Karpas-422 (cell line): ENCODE data around the gene RAX. TPM values are rescaled to one million over a fixed set of nuclear protein-coding genes. Genes with fewer than 3 reads are reported as not detected.

Experiments used
- DNase-seq: peaks from one replicate; pipeline ENCODE4 v3.0.0-alpha.2; 2015
- H2AFZ ChIP-seq: fragments of 200-600 bp; sonication (generic); 2 replicates; pipeline ENCODE4 v1.6.1; 2014; ENCODE audit warnings: antibody characterized with exemption, low read length, mixed read lengths
- H3K27ac ChIP-seq: fragments of 200-600 bp; sonication (generic); 2 replicates; pipeline ENCODE4 v1.5.1; 2014; ENCODE audit warnings: mild to moderate bottlenecking, low read length, moderate library complexity
- H3K27me3 ChIP-seq: fragments of 200-600 bp; sonication (generic); 2 replicates; pipeline ENCODE4 v1.6.1; 2014; ENCODE audit warnings: low read length, mixed read lengths
- H3K36me3 ChIP-seq: fragments of 200-600 bp; sonication (generic); 2 replicates; pipeline ENCODE4 v1.6.1; 2014; ENCODE audit warnings: low read length, mixed read lengths; ENCODE audit not compliant: insufficient read depth
- H3K4me1 ChIP-seq: fragments of 200-600 bp; sonication (generic); 2 replicates; pipeline ENCODE4 v1.6.1; 2014; ENCODE audit warnings: mild to moderate bottlenecking, low read length, mixed read lengths
- H3K4me2 ChIP-seq: fragments of 200-600 bp; sonication (generic); 2 replicates; pipeline ENCODE4 v1.6.1; 2014; ENCODE audit warnings: low read length, low read depth, mild to moderate bottlenecking; ENCODE audit not compliant: poor library complexity, severe bottlenecking
- H3K4me3 ChIP-seq: fragments of 200-600 bp; sonication (generic); 2 replicates; pipeline ENCODE4 v1.5.1; 2014; ENCODE audit warnings: mild to moderate bottlenecking, antibody characterized with exemption, low read length, mixed read lengths
- H3K79me2 ChIP-seq: fragments of 200-600 bp; sonication (generic); 2 replicates; pipeline ENCODE4 v1.6.1; 2014; ENCODE audit warnings: mild to moderate bottlenecking, low read length, mixed read lengths
- H3K9ac ChIP-seq: fragments of 200-600 bp; sonication (generic); 2 replicates; pipeline ENCODE4 v1.6.0; 2014; ENCODE audit warnings: low read length
- H3K9me2 ChIP-seq: fragments of 200-600 bp; sonication (generic), shearing (Covaris generic); replicated peaks from 2 replicates; pipeline ENCODE4 v1.6.0; 2014; ENCODE audit warnings: mild to moderate bottlenecking, low read length, moderate library complexity; ENCODE audit not compliant: insufficient read depth
- H3K9me3 ChIP-seq: fragments of 300-700, 200-600 bp; sonication (generic); 2 replicates; pipeline ENCODE4 v1.6.1; 2014; ENCODE audit warnings: low read length, mixed read lengths
- H4K20me1 ChIP-seq: fragments of 200-600 bp; sonication (generic); 2 replicates; pipeline ENCODE4 v1.6.1; 2014; ENCODE audit warnings: mild to moderate bottlenecking, antibody characterized with exemption, low read length, low read depth; ENCODE audit not compliant: insufficient read depth
- total RNA-seq: library from RNA; depleted of rRNA; stranded (reverse); fragments of >200 nt; shearing (Covaris generic); gene quantifications from 2 replicates; pipeline ENCODE4 v1.2.3, GENCODE V29; 2014; ENCODE audit warnings: low replicate concordance

Gene RAX
- total RNA-seq, 1 experiment from 2014 or later = not detected

DNA sequence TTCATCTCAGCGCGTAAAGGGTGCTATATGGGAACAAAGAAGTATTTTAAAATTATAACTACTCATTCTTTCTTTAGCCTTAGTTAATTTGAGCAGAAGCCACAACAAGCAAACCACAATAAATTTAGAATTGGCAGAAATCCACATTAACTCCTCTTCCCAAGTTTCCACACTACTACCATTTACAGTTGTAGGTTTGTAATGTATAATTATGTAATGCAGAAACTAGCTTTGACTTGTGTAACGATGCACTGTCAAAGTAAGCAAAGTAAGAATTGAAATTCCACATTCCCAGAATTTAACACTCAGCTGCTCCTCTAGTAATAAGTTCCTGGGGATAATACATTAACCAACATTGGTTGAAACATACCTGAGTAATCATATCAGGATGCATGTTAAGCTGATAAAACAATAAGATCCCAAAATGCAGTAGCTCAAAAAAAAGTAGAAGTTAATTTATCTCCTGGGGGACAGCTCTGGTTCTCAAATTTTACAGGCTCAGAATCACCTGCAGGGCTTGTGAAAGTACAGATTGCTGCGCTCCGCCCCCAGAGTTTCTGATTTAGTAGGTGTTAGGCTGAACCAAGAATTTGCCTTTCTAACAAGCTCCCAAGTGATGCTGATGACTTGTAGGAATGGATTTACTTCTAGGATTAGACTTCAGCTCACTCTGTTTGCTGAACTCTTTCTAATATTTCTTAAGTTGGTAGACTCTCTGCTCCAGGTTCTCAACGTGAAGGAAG is 43.4 kb downstream of the RAX start:
- no peak for DNase-seq
- H3K79me2 ChIP-seq = no peaks in the 10 kb centered on the region
- H2AFZ ChIP-seq = no peak overlapping the region
- no peaks in the 10 kb centered on the region for H3K36me3 ChIP-seq
- no peak overlapping the region for H3K4me2 ChIP-seq
- no peak overlapping the region for H3K27ac ChIP-seq
- H4K20me1 ChIP-seq = no peaks in the 10 kb centered on the region
- no peaks in the 10 kb centered on the region for H3K9me2 ChIP-seq
- H3K27me3 ChIP-seq = no peaks in the 10 kb centered on the region
- H3K9ac ChIP-seq = no peak overlapping the region
- H3K4me3 ChIP-seq = no peak overlapping the region
- no peaks in the 10 kb centered on the region for H3K9me3 ChIP-seq
- H3K4me1 ChIP-seq = no peaks in the 10 kb centered on the region

DNA sequence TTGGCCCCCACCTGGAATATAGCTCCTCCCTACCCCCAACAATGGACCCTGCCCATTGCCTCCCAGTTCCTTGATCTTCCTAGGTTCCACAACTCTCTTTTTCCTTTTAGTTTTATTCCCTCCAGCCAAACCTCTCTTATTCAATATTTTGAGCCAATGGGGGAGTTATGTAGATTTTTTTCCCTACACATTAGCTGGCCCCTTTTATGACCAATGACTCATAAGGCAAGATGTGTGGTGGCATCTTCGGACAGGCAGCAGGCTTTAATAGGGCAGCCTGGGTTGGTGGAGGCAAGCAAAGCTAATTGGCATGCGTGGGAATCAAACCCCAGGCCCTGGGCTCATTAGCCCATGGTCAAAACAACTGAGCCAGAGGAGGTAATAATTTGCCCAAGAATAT is 44.1 kb downstream of the RAX start:
- Histone ChIP-seq H2AFZ (no peak overlapping the region), H3K4me2 (no peak overlapping the region), H3K27ac (no peak overlapping the region), H4K20me1 (no peaks in the 10 kb centered on the region), H3K9me2 (no peaks in the 10 kb centered on the region), H3K27me3 (no peaks in the 10 kb centered on the region), H3K79me2 (no peaks in the 10 kb centered on the region), H3K36me3 (no peaks in the 10 kb centered on the region), H3K4me1 (no peaks in the 10 kb centered on the region), H3K9ac (no peak overlapping the region), H3K4me3 (no peak overlapping the region), H3K9me3 (no peaks in the 10 kb centered on the region)
- no peak for DNase-seq

DNA sequence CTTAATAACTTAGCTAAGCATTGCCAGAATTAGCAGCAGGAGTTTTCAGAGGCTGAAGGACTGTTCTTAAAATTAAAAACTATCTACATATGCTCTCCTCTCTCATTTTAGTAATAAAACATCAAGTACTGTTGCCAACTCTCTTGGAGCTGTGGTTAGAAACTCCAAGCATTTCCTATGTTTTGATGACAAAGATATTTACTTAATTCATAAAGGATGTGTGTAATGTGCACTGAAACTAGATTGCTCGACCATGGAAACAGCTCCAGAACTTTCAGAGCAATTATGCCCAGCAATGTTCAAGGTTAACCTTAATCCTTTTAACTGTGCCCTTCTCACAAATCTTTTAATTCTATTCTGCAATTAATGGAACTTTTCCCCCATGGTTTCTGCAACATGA is 44.9 kb downstream of the RAX start:
- no peaks in the 10 kb centered on the region for H3K9me3 ChIP-seq
- no peaks in the 10 kb centered on the region for H3K9me2 ChIP-seq
- H3K27ac ChIP-seq = no peak overlapping the region
- H3K36me3 ChIP-seq = no peaks in the 10 kb centered on the region
- no peak overlapping the region for H3K4me3 ChIP-seq
- H3K79me2 ChIP-seq = no peaks in the 10 kb centered on the region
- no peaks in the 10 kb centered on the region for H4K20me1 ChIP-seq
- no peaks in the 10 kb centered on the region for H3K4me1 ChIP-seq
- no peak overlapping the region for H2AFZ ChIP-seq
- no peaks in the 10 kb centered on the region for H3K27me3 ChIP-seq
- H3K9ac ChIP-seq = no peak overlapping the region
- no peak overlapping the region for H3K4me2 ChIP-seq
- DNase-seq = no peak

DNA sequence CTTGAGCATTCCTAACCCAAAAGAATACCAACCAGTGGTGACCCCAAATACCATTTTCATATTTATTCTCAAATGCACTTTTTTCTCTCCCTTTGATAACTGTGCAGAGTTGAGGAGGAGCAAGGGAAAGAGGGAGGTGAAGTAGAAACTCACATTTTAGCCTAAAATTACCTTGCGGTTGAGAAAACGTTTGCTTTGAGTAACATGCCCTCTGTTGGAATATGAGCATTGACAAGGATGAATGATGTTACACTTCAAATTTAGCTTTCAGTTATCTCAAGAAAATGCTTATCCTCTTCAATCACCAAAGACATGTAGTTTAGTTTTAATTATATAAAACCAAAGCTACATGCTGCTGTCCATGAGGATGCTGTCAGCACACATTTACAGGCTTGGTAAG is 50.9 kb downstream of the RAX start:
- Histone ChIP-seq H3K9ac (no peak overlapping the region), H3K9me2 (no peaks in the 10 kb centered on the region), H2AFZ (no peak overlapping the region), H3K9me3 (no peaks in the 10 kb centered on the region), H3K4me1 (no peaks in the 10 kb centered on the region), H3K27me3 (no peaks in the 10 kb centered on the region), H3K36me3 (no peaks in the 10 kb centered on the region), H3K4me3 (no peak overlapping the region), H3K4me2 (no peak overlapping the region), H3K27ac (no peak overlapping the region), H4K20me1 (no peaks in the 10 kb centered on the region), H3K79me2 (no peaks in the 10 kb centered on the region)
- DNase-seq = no peak

DNA sequence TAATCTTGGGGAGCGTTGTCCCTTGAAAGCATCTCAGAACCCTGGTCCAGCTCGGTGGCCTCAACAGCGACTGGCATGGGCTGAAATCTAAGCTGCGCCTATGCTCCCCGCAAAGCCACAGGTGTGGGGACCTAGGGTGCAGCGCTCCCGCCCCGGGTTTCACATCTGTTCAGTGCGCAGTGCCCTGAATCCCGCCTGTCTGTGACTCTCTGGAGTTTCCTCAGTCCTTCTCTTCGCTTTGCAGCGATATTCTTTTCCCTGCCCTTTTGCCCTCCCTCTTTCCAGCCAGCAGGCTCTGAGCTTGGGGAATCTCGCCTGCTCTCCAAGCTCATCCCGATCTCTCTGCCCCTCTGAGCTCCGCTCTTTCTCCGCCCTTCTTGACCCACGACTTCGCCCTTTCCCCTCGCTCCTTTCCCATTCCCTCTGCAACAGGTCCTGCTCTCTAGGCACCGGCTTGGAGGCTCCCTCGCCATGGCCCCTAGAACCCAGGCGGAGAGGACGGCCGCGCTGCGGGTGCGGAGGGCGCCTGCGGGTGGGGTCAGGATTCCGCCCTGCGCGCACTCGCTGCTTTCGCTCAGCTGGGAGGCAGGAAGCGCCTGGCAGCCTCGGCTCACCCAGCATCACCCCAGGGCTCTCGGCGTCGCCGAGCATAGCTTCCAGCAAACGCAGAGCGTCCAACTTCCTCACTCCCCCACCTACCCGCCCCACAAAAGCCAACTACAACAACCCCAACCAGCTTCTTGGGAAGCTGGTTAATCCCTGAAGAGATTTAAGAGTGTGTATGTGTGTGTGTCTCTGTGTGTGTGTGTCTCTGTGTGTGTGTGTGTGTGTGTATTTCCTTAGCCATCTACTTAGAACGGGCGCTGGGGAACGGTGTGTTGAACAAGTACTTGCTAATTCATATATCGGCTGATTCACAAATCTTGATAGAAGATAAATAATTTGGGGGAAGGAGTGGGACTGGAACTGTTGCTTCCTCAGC is 52.2 kb downstream of the RAX start:
- H3K27me3 ChIP-seq = no peaks in the 10 kb centered on the region
- peaks cover 5% of the 10 kb centered on the region; the same call in 1 of the 2 replicates for H3K4me1 ChIP-seq
- H3K4me2 ChIP-seq = no peak overlapping the region

DNA sequence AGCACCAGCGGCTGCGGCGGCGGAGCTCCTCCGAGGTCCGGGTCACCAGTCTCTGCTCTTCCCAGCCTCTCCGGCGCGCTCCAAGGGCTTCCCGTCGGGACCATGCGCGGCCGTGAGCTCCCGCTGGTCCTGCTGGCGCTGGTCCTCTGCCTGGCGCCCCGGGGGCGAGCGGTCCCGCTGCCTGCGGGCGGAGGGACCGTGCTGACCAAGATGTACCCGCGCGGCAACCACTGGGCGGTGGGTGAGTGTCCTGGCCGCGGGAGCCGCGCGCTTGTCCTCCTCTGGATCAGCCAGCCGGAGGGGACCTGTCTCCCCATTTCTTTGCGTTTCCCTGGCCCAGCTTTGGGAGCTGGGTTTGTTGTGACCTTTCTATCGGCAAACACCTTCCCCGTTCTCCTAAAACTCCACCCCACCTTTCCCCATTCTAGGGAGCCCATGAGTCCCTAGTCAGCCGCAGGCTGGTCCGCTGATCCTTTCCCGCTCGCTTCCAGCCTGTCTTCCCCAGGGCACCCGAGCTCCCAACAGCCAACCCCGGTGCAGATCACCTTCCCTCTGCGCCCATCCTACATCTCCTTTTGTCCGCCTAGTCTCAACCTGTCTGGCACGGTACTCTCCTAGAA is 53.0 kb downstream of the RAX start:
- Histone ChIP-seq H3K9me2 (no peaks in the 10 kb centered on the region), H3K27ac (no peak overlapping the region), H3K4me2 (no peak overlapping the region), H3K27me3 (no peaks in the 10 kb centered on the region), H3K79me2 (no peaks in the 10 kb centered on the region), H2AFZ (no peak overlapping the region), H3K4me1 (peaks cover 5% of the 10 kb centered on the region; the same call in 1 of the 2 replicates), H3K4me3 (no peak overlapping the region), H4K20me1 (no peaks in the 10 kb centered on the region), H3K9me3 (no peaks in the 10 kb centered on the region), H3K9ac (no peak overlapping the region), H3K36me3 (no peaks in the 10 kb centered on the region)
- DNase-seq = no peak

More for the DNA sequence above, 52.2 kb downstream of the RAX start:
- Histone ChIP-seq H3K27ac (no peak overlapping the region), H3K9me3 (no peaks in the 10 kb centered on the region), H3K4me3 (no peak overlapping the region), H3K36me3 (no peaks in the 10 kb centered on the region), H3K9me2 (no peaks in the 10 kb centered on the region), H4K20me1 (no peaks in the 10 kb centered on the region), H3K9ac (no peak overlapping the region), H3K79me2 (no peaks in the 10 kb centered on the region), H2AFZ (no peak overlapping the region)
- no peak for DNase-seq

DNA sequence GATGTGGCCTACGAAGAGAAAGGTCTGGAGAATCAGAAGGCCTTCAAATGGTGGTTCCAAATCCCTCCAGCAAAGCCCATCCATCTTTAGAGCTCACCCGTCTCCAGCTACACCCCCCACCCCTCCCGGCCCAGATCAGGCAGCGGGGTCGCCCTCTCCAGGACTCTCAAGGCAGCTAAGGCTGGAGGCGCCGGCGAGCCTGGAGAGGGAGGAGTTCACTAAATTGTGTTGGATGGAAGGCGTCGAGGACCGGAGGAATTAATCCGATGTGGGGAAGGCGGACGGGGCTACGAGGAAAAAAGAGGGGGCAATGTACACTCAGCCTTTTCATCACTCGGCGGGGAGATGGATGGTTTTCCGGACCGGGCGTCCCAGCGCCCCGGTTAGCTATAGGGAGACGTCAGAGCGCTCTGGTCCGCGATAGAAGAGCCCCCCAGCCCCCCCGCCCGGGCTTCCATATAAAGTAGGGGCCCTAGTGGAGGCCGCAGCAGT is 53.5 kb downstream of the RAX start, which contains the start of gene GRP:
Gene GRP, plus strand, starts transcription at position 487 of the 492 bp plus-strand sequence. CDS start 108 bp downstream, outside the sequence.
- H3K27ac ChIP-seq = no peak within 1 kb of the TSS
- no peaks in the 10 kb centered on the region for H4K20me1 ChIP-seq
- H3K4me3 ChIP-seq = no peak within 1 kb of the TSS
- H3K4me2 ChIP-seq = no peak within 1 kb of the TSS
- H3K9ac ChIP-seq = no peak within 1 kb of the TSS
- H3K9me3 ChIP-seq = no peaks in the 10 kb centered on the region
- H3K4me1 ChIP-seq = peaks cover 5% of the 10 kb centered on the region; the same call in 1 of the 2 replicates
- H2AFZ ChIP-seq = no peak within 1 kb of the TSS
- H3K36me3 ChIP-seq = no peaks in the 10 kb centered on the region
- no peak for DNase-seq
- no peaks in the 10 kb centered on the region for H3K79me2 ChIP-seq
- no peaks in the 10 kb centered on the region for H3K27me3 ChIP-seq
- no peaks in the 10 kb centered on the region for H3K9me2 ChIP-seq
